H1 (cell line): ENCODE data around the gene SPRYD3. TPM values are rescaled to one million over a fixed set of nuclear protein-coding genes. Genes with fewer than 3 reads are reported as not detected.
"Not testable (repeated sequence)": the region's sequence is repeated elsewhere in the genome, so short reads cannot be mapped to it uniquely, and the experiment has no call there.

Experiments
- CTCF ChIA-PET: fragments of 300-600 bp; sonication (Branson Sonifier 250); formaldehyde crosslinking; loops from one replicate; lab custom pipeline; 2021; ENCODE audit not compliant: partially characterized antibody; lab: Charles Lee
- POLR2A ChIA-PET: fragments of 300-600 bp; sonication (Branson Sonifier 250); formaldehyde crosslinking; loops from one replicate; lab custom pipeline; 2021; ENCODE audit warnings: inconsistent platforms; ENCODE audit not compliant: partially characterized antibody; lab: Charles Lee
- DNase-seq, 2 experiments: peaks; one replicate each; pipeline versions ENCODE4 v3.0.0 to v3.0.0-alpha.2; 2010 to 2022; ENCODE audit warnings: low spot score in 2 of 2, low read depth in 1 of 2, mixed read lengths in 1 of 2
- FAIRE-seq: peaks from 2 replicates; lab custom pipeline; 2011; peaks lifted over from hg19 to GRCh38; lab: Jason Lieb, UNC
- H2AFZ ChIP-seq: 2 replicates; pipeline ENCODE4 v1.8.1; 2012; ENCODE audit warnings: low read length, inconsistent platforms
- H2AK5ac ChIP-seq: 2 replicates; pipeline ENCODE4 v1.6.1; 2013; ENCODE audit warnings: low read depth, low read length
- H2BK120ac ChIP-seq: replicated peaks from 2 replicates; pipeline ENCODE3; 2013; ENCODE audit warnings: low read depth, low read length, inconsistent platforms
- H2BK12ac ChIP-seq: 2 replicates; pipeline ENCODE4 v1.6.1; 2013; ENCODE audit warnings: low read depth, low read length
- H2BK15ac ChIP-seq: 2 replicates; pipeline ENCODE4 v1.6.1; 2013; ENCODE audit warnings: low read length
- H2BK20ac ChIP-seq: 2 replicates; pipeline ENCODE4 v1.6.1; 2013; ENCODE audit warnings: low read length
- H2BK5ac ChIP-seq: 2 replicates; pipeline ENCODE4 v1.6.1; 2013; ENCODE audit warnings: low read depth, low read length
- H3K14ac ChIP-seq: 2 replicates; pipeline ENCODE4 v1.6.1; 2013; ENCODE audit warnings: inconsistent platforms; ENCODE audit not compliant: insufficient read length
- H3K18ac ChIP-seq: 2 replicates; pipeline ENCODE4 v1.6.1; 2013; ENCODE audit warnings: low read length; ENCODE audit errors: extremely low read depth
- H3K23ac ChIP-seq: 2 replicates; pipeline ENCODE4 v1.6.1; 2013; ENCODE audit warnings: inconsistent platforms; ENCODE audit not compliant: insufficient read length
- H3K23me2 ChIP-seq: 2 replicates; pipeline ENCODE4 v1.6.1; 2013; ENCODE audit warnings: low read depth, low read length
- H3K27ac ChIP-seq: 2 replicates; pipeline ENCODE4 v1.6.1; 2011; ENCODE audit warnings: low read depth, low read length, inconsistent platforms
- H3K27me3 ChIP-seq, 4 experiments: replicated peaks in 1 of 4; 1 replicate in 1 of 4; 2 replicates in 3 of 4; pipeline versions ENCODE4 v1.6.1 to v1.8.1; 2011 to 2013; ENCODE audit warnings: low read length in 3 of 4, mild to moderate bottlenecking in 3 of 4, inconsistent platforms in 2 of 4, mixed read lengths in 2 of 4, moderate library complexity in 1 of 4; ENCODE audit not compliant: control insufficient read depth in 3 of 4, insufficient read depth in 3 of 4; ENCODE audit errors: extremely low read depth in 1 of 4
- H3K36me3 ChIP-seq, 4 experiments: 2 replicates each; pipeline versions ENCODE4 v1.6.1 to v1.8.1; 2011 to 2013; ENCODE audit warnings: mild to moderate bottlenecking in 4 of 4, low read length in 3 of 4, moderate library complexity in 2 of 4, control low read depth in 1 of 4, inconsistent platforms in 1 of 4; ENCODE audit not compliant: insufficient read depth in 4 of 4, control insufficient read depth in 2 of 4
- H3K4ac ChIP-seq: replicated peaks from 2 replicates; pipeline ENCODE3; 2013; ENCODE audit warnings: low read length, low read depth, mixed read lengths, inconsistent platforms; ENCODE audit not compliant: insufficient read length
- H3K4me1 ChIP-seq, 4 experiments: replicated peaks in 1 of 4; 1 replicate in 1 of 4; 2 replicates in 3 of 4; pipeline versions ENCODE4 v1.6.1 to v1.8.1; 2011 to 2013; ENCODE audit warnings: low read length in 3 of 4, inconsistent platforms in 2 of 4, mixed read lengths in 1 of 4; ENCODE audit not compliant: insufficient read depth in 4 of 4, control insufficient read depth in 3 of 4
- H3K4me2 ChIP-seq, 2 experiments: 2 replicates each; pipeline versions ENCODE4 v1.6.1 to v1.8.1; 2011 to 2013; ENCODE audit warnings: low read depth in 2 of 2, low read length in 2 of 2, control low read depth in 1 of 2, inconsistent platforms in 1 of 2, mild to moderate bottlenecking in 1 of 2; ENCODE audit not compliant: insufficient read depth in 1 of 2
- H3K4me3 ChIP-seq, 4 experiments: fragments of 200-600, 300-600 bp in 1 of 4; sonication (generic), shearing (Covaris generic), sonication (Bioruptor Twin) in 1 of 4; 2 replicates each; pipeline versions ENCODE4 v1.5.1 to v1.8.1; 2011 to 2016; ENCODE audit warnings: low read length in 4 of 4, low read depth in 3 of 4, control low read depth in 2 of 4, inconsistent platforms in 2 of 4, mild to moderate bottlenecking in 2 of 4, mixed read lengths in 1 of 4, moderate library complexity in 1 of 4; ENCODE audit not compliant: insufficient read depth in 2 of 4; ENCODE audit errors: extremely low read depth in 1 of 4
- H3K56ac ChIP-seq: replicated peaks from 2 replicates; pipeline ENCODE3; 2013; ENCODE audit warnings: low read depth, mild to moderate bottlenecking, mixed read lengths, low read length, inconsistent platforms; ENCODE audit not compliant: insufficient read length
- H3K79me1 ChIP-seq: 2 replicates; pipeline ENCODE4 v1.6.1; 2013; ENCODE audit warnings: low read depth, low read length, control low read depth
- H3K79me2 ChIP-seq, 2 experiments: 2 replicates each; pipeline versions ENCODE4 v1.6.1 to v1.8.1; 2012 to 2013; ENCODE audit warnings: low read length in 2 of 2, mild to moderate bottlenecking in 2 of 2, inconsistent platforms in 1 of 2; ENCODE audit not compliant: insufficient read depth in 2 of 2, control insufficient read depth in 1 of 2
- H3K9ac ChIP-seq, 4 experiments: replicated peaks in 1 of 4; 1 replicate in 1 of 4; 2 replicates in 3 of 4; pipeline versions ENCODE4 v1.6.1 to v1.8.1; 2011 to 2013; ENCODE audit warnings: low read depth in 3 of 4, low read length in 3 of 4, control low read depth in 2 of 4, mild to moderate bottlenecking in 2 of 4, moderate library complexity in 2 of 4, inconsistent platforms in 1 of 4; ENCODE audit errors: extremely low read depth in 1 of 4
- H3K9me3 ChIP-seq, 2 experiments: 2 replicates each; pipeline versions ENCODE4 v1.6.1 to v1.8.1; 2012 to 2013; ENCODE audit warnings: mild to moderate bottlenecking in 2 of 2, moderate library complexity in 2 of 2, control low read depth in 1 of 2, inconsistent platforms in 1 of 2, low read depth in 1 of 2, low read length in 1 of 2, mixed read lengths in 1 of 2; ENCODE audit not compliant: insufficient read depth in 2 of 2
- H4K20me1 ChIP-seq, 2 experiments: replicated peaks in 1 of 2; 2 replicates each; pipeline versions ENCODE3 to v1.8.1; 2011 to 2013; ENCODE audit warnings: inconsistent platforms in 2 of 2, low read length in 2 of 2, mild to moderate bottlenecking in 1 of 2; ENCODE audit not compliant: insufficient read depth in 2 of 2, control insufficient read depth in 1 of 2
- H4K5ac ChIP-seq: 2 replicates; pipeline ENCODE4 v1.6.1; 2013; ENCODE audit warnings: low read length, low read depth, mixed read lengths, inconsistent platforms; ENCODE audit not compliant: insufficient read length
- H4K8ac ChIP-seq: 2 replicates; pipeline ENCODE4 v1.8.0; 2013; ENCODE audit warnings: mild to moderate bottlenecking, moderate library complexity, low read length, inconsistent platforms; ENCODE audit not compliant: insufficient read depth; ENCODE audit errors: extremely low read depth
- H4K91ac ChIP-seq: replicated peaks from 2 replicates; pipeline ENCODE3; 2013; ENCODE audit warnings: low read length, mixed read lengths, inconsistent platforms; ENCODE audit not compliant: insufficient read length
- CTCF ChIP-seq, 3 experiments: IDR thresholded peaks; 1 replicate in 2 of 3; 2 replicates in 1 of 3; pipeline versions ENCODE4 v1.5.1 to v1.6.1; 2011; ENCODE audit warnings: low read length in 3 of 3, mild to moderate bottlenecking in 3 of 3, inconsistent platforms in 2 of 3, low read depth in 1 of 3, moderate library complexity in 1 of 3; ENCODE audit not compliant: insufficient read depth in 1 of 3; ENCODE audit errors: control extremely low read depth in 1 of 3
- E2F6 ChIP-seq: IDR thresholded peaks from 2 replicates; pipeline ENCODE4 v1.6.1; 2012; ENCODE audit warnings: inconsistent platforms
- KDM1A ChIP-seq: fragments of 200-600, 300-600 bp; sonication (generic); IDR thresholded peaks from 2 replicates; pipeline ENCODE4 v1.7.1; 2016; ENCODE audit warnings: mild to moderate bottlenecking, low read length, borderline replicate concordance
- NANOG ChIP-seq: IDR thresholded peaks from 2 replicates; pipeline ENCODE4 v1.6.1; 2011; ENCODE audit warnings: low read length, low read depth, mild to moderate bottlenecking, inconsistent platforms; ENCODE audit not compliant: insufficient read depth, poor library complexity, severe bottlenecking
- RFX5 ChIP-seq: IDR thresholded peaks from 2 replicates; pipeline ENCODE4 v1.6.1; 2011; ENCODE audit warnings: low read depth, low read length, improper control_type of control experiment, borderline replicate concordance
- WGBS, 2 experiments: shearing (Covaris generic) in 1 of 2; methylation state at CpG; one replicate each; pipeline versions ENCODE4 v1.1.6 to v1.1.7; 2013 to 2015; ENCODE audit warnings: low lambda C conversion rate in 2 of 2, mixed read lengths in 2 of 2, inconsistent platforms in 1 of 2, low coverage in 1 of 2, missing lambda C conversion rate in 1 of 2; ENCODE audit not compliant: insufficient replicate concordance in 2 of 2, insufficient coverage in 1 of 2, insufficient read length in 1 of 2; ENCODE audit errors: extremely low coverage in 1 of 2, missing lambda C conversion rate in 1 of 2; 5-methylcytosine and 5-hydroxymethylcytosine counted together
- polyA plus RNA-seq, 7 experiments: library from polyadenylated mRNA; depleted of rRNA in 3 of 7; stranded (reverse) in 5 of 7; unstranded in 2 of 7; fragments of >200 nt in 5 of 7; fragments of 200-250 nt in 2 of 7; gene quantifications; 1 replicate in 5 of 7; 2 replicates in 1 of 7; 4 replicates in 1 of 7; pipeline versions ENCODE4 v1.2.1 to v1.2.3, GENCODE V29; 2011 to 2013; ENCODE audit warnings: missing spikeins in 2 of 7, mixed read lengths in 2 of 7
- total RNA-seq: library from RNA; stranded (reverse); fragmentation: NEBNext Ultra II Directional; extraction: Animal tissue kit (Norgen Biotek cat#: 25700); gene quantifications from 2 replicates; pipeline ENCODE4 v1.2.1, GENCODE V29; 2021

The SPRYD3 gene
- total and polyA plus RNA-seq, 2 of the 8 experiments (the other 6 are each of a cell fraction or from before 2014, with no cell fraction given), result 6.8 to 8.0 TPM

GRCh38 chr12:53031616-53032015 lies 47.6 kb downstream of the SPRYD3 start (continued):
- no peak for TF ChIP-seq CTCF (IDR thresholded peaks at IDR 0.05; ENCODE audit: control extremely low read depth in 1 of 3, insufficient read depth in 1 of 3, low read depth in 1 of 3, low read length in 3 of 3)
- no peak for TF ChIP-seq NANOG
- no peak for TF ChIP-seq KDM1A
- TF ChIP-seq RFX5, result no peak
- TF ChIP-seq E2F6, result no peak

- 90% methylated on average over 13 of the region's 13 CpGs; no CpG with 5 or more reads in 1 of the 2 experiments for WGBS, 2 experiments
- CTCF ChIA-PET, result interaction anchor here (0.6 to 3.5 kb wide), 7 partner anchors 10 to 1310 kb away, joined by 3 to 32 read pairs (median 5); no protein-coding TSS in a partner anchor
Observed at GRCh38 chr12:53027014-53027413, 52.2 kb downstream of the SPRYD3 start.

More at GRCh38 chr12:53027014-53027413, 52.2 kb downstream of the SPRYD3 start:
- not testable (repeated sequence) for H3K27ac ChIP-seq, DNase-seq, H3K4ac ChIP-seq, H2BK5ac ChIP-seq, H3K23me2 ChIP-seq, H2AFZ ChIP-seq, H4K91ac ChIP-seq, H4K8ac ChIP-seq, H4K5ac ChIP-seq, H3K4me1 ChIP-seq, H2BK12ac ChIP-seq, H3K23ac ChIP-seq, H2BK120ac ChIP-seq, H3K4me2 ChIP-seq, H3K27me3 ChIP-seq, H2BK20ac ChIP-seq, H3K79me1 ChIP-seq, H2BK15ac ChIP-seq, FAIRE-seq, H3K9me3 ChIP-seq, H3K18ac ChIP-seq, H3K4me3 ChIP-seq, H3K56ac ChIP-seq, H3K9ac ChIP-seq, H3K14ac ChIP-seq, H2AK5ac ChIP-seq
- H3K79me2 ChIP-seq, result peaks cover 0 to 13% of the 10 kb centered on the region in 2 experiments; a peak in 1 of 4 replicates
- peaks cover 30 to 95% (median 73%) of the 10 kb centered on the region in 4 experiments for H3K36me3 ChIP-seq
- POLR2A ChIA-PET, result interaction anchor here (6.9 to 35.6 kb wide), 3 partner anchors 9 to 17 kb away, joined by 63 to 711 read pairs (median 97); partner anchors contain the start of gene EIF4B
- H4K20me1 ChIP-seq, result peaks cover 9 to 13% of the 10 kb centered on the region in 2 experiments
